Mucosa of stomach (tissue), 1 donor: ENCODE measurements around the gene ARHGAP42.

Experiments used
- H3K27me3 ChIP-seq: one replicate; pipeline ENCODE4 v1.7.0; 2013; ENCODE audit warnings: mild to moderate bottlenecking, low read length; ENCODE audit not compliant: control insufficient read depth, insufficient read depth
- H3K36me3 ChIP-seq: one replicate; pipeline ENCODE4 v1.7.0; 2013; ENCODE audit warnings: low read length; ENCODE audit not compliant: control insufficient read depth, insufficient read depth
- H3K4me1 ChIP-seq: one replicate; pipeline ENCODE4 v1.7.0; 2013; ENCODE audit warnings: mild to moderate bottlenecking, low read length; ENCODE audit not compliant: control insufficient read depth, insufficient read depth
- H3K4me3 ChIP-seq: one replicate; pipeline ENCODE4 v1.7.0; 2013; ENCODE audit warnings: low read length
- H3K9ac ChIP-seq: one replicate; pipeline ENCODE4 v1.7.0; 2013; ENCODE audit warnings: mild to moderate bottlenecking, low read length, moderate library complexity
- H3K9me3 ChIP-seq: one replicate; pipeline ENCODE4 v1.7.0; 2013; ENCODE audit warnings: mild to moderate bottlenecking, low read length, moderate library complexity; ENCODE audit not compliant: control insufficient read depth
- donor health status: Pancreatic carcinoma.

The ARHGAP42 gene

DNA sequence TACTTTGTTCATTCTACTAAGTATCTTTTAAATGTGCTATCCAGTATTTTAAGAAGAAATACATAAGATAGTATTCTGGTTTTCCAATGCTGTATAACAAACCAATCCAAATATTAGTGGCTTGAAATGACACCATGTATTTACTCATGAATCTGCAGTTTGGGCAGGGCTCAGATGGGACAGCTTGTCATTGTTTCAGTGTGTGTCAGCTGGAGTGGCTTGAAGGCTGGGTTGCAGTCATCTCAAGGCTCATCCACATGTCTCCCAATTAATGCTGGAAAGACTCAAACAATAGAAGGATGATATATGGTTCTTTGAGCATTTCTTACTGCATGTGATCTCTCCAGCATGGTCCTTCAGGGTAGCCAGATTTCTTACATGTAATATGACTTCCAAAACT, 146.2 kb downstream of the ARHGAP42 start:
- Histone ChIP-seq H3K4me1 (peaks cover 28% of the 10 kb centered on the region), H3K36me3 (no peaks in the 10 kb centered on the region), H3K4me3 (no peak overlapping the region), H3K9ac (no peak overlapping the region), H3K9me3 (no peaks in the 10 kb centered on the region), H3K27me3 (no peaks in the 10 kb centered on the region)

DNA sequence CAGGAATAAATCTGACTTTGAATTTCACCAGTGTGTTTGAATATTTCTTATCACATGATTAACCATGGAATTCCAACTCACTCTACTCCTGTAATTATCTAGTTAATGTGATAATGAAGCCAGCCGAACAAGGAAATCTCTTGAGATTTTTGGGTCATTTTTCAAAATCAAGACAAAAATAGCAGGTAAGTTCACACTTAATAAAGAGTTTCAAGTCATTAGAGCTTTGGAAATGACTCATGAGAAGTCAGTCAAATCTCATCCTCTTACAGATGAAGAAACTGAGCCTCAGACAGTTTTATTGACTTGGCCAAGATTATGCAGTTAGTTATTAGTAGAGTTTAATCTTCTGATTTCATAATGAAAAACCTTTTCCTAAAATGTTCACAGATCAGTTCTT, 148.8 kb downstream of the ARHGAP42 start:
- H3K4me1 ChIP-seq, result peaks cover 19% of the 10 kb centered on the region
- H3K36me3 ChIP-seq, result no peaks in the 10 kb centered on the region
- H3K9ac ChIP-seq, result no peak overlapping the region
- H3K27me3 ChIP-seq, result no peaks in the 10 kb centered on the region
- no peaks in the 10 kb centered on the region for H3K9me3 ChIP-seq
- H3K4me3 ChIP-seq, result no peak overlapping the region

DNA sequence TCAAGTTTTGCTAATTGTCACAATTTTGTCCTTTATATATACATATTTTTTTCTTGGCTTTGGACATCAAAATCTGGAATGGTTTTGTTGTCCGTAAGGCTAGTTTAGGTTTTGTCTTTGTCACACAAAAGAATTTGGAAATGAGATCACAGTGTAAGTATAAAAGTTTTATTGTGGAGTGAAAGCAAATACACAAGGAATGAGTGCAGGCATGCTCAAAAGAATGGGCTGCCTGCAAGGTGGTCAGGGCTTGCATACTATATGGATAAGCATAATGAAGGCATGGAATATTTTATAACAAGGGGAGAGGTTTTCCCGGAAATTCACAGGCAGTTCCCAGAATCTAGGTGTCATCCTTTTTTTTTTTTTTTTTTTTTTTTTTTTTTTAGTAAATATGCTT, 150.2 kb downstream of the ARHGAP42 start:
- H3K27me3 ChIP-seq, result no peaks in the 10 kb centered on the region

DNA sequence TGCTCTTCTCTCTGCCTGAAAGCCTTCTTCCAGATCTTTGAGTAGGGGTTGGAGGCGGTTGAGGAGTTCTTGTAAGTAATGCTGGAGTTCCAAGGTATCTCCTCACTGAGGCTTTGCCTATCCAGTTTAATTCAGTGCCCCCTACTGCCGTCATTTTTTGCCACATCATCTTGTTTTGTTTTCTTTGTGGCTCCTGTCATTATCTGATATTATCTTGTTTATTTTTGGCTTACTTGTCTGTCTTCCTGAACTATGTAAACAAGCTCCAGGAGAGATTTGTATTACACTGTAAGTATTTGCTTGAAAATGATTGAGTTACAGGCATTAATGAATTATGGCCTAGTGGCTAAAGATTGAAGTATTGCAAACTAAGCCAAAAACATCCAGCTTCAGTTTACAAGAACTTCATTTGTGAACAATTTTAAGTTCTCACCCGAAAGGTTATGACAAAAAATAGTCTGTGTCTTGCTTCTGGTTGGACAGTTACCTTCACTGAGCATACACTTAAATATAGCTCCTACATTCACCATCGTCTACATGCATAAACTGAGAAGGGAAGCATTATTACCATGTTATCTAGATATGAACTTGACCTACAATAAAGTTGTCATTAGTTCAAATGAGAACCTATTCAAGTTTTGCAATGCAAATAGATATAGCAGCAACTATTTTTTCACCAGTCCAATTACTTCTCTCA, 154.8 kb downstream of the ARHGAP42 start:
- no peak overlapping the region for H3K9ac ChIP-seq
- H3K27me3 ChIP-seq, result no peaks in the 10 kb centered on the region
- no peak overlapping the region for H3K4me3 ChIP-seq
- H3K4me1 ChIP-seq, result peaks cover 10% of the 10 kb centered on the region
- no peaks in the 10 kb centered on the region for H3K36me3 ChIP-seq
- H3K9me3 ChIP-seq, result no peaks in the 10 kb centered on the region

More for the DNA sequence above, 150.2 kb downstream of the ARHGAP42 start:
- H3K4me1 ChIP-seq, result peaks cover 20% of the 10 kb centered on the region
- H3K36me3 ChIP-seq, result no peaks in the 10 kb centered on the region
- no peak overlapping the region for H3K4me3 ChIP-seq
- no peaks in the 10 kb centered on the region for H3K9me3 ChIP-seq
- H3K9ac ChIP-seq, result no peak overlapping the region

DNA sequence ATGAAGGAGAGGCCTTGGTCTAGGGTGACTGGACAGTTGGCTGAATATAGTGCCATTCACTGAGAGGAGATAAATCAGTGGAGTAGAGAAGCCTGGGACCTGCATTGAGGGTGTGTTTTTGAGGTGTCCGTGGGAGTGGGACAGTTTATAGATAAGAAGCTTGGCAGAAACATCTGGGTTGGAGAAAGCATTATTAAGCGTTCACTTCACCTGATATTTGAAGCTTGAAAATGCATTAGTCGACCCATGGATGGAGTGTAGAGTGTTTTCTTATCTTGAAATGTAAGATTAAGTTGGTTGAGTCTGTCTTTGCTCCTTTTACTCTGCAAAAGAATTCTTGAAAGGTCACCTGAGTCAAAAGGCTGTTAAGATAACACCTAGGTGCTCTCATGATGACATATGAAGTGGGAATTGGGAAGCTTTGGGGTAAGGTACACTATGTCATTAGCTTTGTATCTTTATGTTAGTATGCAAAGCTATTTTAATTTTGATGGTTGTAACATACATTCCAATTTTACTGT, 160.7 kb downstream of the ARHGAP42 start:
- H3K9me3 ChIP-seq, result no peaks in the 10 kb centered on the region
- no peak overlapping the region for H3K4me3 ChIP-seq
- no peaks in the 10 kb centered on the region for H3K36me3 ChIP-seq
- no peak overlapping the region for H3K9ac ChIP-seq
- no peaks in the 10 kb centered on the region for H3K27me3 ChIP-seq
- H3K4me1 ChIP-seq, result peaks cover 6% of the 10 kb centered on the region

DNA sequence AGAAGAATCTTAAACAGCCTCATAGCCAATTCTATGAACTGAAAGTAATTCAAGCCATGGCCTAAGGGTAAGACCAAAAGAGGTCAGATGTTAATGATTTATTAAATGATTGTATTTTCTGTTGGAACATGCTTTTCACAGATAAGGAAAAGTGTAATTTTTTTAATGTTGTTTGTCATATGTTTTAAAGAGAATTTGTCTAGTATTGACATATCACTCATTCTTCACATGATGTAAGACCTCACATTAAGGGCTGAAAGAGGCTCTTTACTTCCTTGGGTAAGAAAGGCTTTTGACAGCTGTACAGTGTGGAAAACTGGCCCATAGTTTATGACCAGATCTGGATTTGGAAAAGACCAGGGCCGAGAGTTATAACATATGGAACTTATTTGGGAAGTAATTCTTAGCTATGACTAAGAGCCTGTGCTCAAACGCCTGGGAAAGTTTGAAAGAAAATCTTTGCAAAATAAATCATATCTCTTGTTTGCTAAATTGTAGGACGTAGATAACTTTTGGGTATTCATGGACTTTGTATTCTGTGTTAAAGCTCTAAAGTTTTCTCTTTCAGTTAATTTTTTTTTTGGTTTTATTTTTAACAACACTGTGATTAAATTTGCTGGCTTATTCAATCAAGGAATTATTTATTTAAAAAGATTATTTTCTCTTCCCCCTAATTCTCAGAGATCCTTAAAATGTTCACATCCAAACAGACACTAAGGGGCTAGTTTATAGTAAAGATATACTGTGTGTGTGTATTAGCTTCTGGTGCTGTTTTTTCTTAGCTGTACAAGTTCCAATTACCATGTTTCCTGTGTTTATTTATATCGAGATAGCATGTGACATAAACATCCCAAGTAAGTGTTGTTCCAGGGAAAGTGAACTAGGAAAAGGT, 162.2 kb downstream of the ARHGAP42 start:
- Histone ChIP-seq H3K9ac (peak overlapping the region; percentile 16), H3K4me3 (no peak overlapping the region), H3K27me3 (no peaks in the 10 kb centered on the region), H3K9me3 (no peaks in the 10 kb centered on the region), H3K4me1 (peaks cover 6% of the 10 kb centered on the region), H3K36me3 (no peaks in the 10 kb centered on the region)

DNA sequence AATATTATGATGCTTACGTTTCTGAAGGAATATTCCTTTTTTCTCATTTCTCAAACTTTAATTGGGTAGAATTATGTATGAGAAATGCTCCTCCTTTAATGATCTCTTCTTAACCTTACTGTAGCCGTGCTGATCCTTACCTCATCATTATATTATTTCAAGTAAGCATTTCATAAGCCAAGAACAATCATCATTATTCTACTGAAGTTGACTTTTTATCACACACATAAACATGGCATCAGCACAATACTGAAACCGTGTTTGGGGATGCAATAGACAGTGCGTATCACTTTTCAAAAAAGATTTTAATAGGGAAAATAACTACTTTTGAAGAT, 162.8 kb downstream of the ARHGAP42 start:
- H3K4me3 ChIP-seq, result no peak overlapping the region
- no peaks in the 10 kb centered on the region for H3K9me3 ChIP-seq
- no peaks in the 10 kb centered on the region for H3K27me3 ChIP-seq
- no peaks in the 10 kb centered on the region for H3K36me3 ChIP-seq
- peaks cover 6% of the 10 kb centered on the region for H3K4me1 ChIP-seq
- no peak overlapping the region for H3K9ac ChIP-seq

DNA sequence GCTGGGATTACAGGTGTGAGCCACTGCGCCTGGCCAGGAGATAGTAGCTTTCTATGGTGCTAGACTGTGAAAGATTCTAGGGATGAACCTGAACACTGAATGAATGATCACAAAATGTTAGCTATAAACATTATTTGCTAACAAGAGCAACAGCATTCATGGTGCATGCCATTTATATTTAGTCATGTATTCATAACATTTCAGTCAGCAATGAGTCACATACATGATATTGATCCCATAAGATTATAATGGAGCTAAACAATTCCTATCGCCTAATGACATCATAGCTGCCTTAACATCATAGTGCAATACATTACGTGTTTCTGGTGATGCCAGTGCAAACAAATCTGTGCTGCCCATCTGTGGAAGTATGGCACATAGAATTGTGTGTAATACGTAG, 164.1 kb downstream of the ARHGAP42 start:
- H3K4me3 ChIP-seq, result no peak overlapping the region
- peaks cover 6% of the 10 kb centered on the region for H3K4me1 ChIP-seq
- no peak overlapping the region for H3K9ac ChIP-seq
- H3K9me3 ChIP-seq, result no peaks in the 10 kb centered on the region
- no peaks in the 10 kb centered on the region for H3K27me3 ChIP-seq
- no peaks in the 10 kb centered on the region for H3K36me3 ChIP-seq

DNA sequence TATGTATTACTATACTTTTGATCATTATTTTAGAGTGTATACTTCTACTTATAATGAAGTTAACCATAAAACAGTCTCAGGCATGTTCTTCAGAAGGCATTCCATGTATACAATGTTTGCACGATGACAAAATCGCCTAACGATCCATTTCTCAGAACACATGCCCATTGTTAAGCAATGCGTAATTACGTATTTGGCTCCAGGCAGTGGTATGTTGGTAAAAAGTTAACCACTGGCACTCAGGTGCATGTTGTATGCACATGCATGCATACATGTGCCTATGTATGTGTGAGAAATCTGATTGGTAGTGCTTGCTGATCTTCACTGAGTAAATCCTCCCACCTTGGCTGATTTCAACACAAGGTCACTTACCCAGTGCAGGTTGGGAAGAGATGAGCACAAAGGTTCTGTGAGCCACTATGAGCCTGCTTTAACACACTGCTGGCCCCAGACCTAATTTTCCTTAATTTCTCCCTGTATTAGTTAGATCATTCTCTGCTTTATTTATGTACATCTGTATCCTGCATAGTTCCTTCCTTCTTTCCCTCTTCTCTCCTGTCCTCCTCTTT, 164.6 kb downstream of the ARHGAP42 start:
- Histone ChIP-seq H3K36me3 (no peaks in the 10 kb centered on the region), H3K4me1 (peaks cover 6% of the 10 kb centered on the region), H3K4me3 (no peak overlapping the region), H3K27me3 (no peaks in the 10 kb centered on the region), H3K9me3 (no peaks in the 10 kb centered on the region), H3K9ac (no peak overlapping the region)

DNA sequence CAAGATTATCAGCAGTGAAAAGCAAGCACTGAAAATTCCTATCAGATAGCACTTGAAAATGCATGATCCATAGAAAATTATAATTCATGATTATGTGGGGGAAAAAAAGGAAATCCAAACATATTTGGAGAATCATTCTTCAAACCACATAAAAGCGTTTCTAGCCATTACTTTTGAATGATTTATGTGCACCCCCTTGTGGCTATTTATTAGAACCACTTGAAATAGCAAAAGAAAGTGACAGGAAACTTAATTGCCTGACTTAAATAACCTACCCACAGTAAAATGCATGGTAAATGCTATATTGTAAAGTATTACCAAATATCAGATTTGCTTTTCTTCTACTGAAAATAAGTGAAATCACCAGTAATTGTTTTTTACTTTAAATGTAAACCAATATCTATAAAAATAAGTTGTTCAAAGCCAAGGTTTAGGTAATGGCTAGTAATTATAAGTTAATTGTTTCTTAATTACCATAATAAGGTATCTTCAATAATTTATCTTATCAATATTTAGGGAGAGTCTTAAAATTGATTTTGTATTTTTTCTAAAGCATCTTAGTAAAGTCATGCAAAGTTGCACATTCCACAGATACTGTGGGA, 168.5 kb downstream of the ARHGAP42 start:
- Histone ChIP-seq H3K4me1 (peaks cover 10% of the 10 kb centered on the region), H3K36me3 (no peaks in the 10 kb centered on the region), H3K9ac (no peak overlapping the region), H3K27me3 (no peaks in the 10 kb centered on the region), H3K9me3 (no peaks in the 10 kb centered on the region), H3K4me3 (no peak overlapping the region)

DNA sequence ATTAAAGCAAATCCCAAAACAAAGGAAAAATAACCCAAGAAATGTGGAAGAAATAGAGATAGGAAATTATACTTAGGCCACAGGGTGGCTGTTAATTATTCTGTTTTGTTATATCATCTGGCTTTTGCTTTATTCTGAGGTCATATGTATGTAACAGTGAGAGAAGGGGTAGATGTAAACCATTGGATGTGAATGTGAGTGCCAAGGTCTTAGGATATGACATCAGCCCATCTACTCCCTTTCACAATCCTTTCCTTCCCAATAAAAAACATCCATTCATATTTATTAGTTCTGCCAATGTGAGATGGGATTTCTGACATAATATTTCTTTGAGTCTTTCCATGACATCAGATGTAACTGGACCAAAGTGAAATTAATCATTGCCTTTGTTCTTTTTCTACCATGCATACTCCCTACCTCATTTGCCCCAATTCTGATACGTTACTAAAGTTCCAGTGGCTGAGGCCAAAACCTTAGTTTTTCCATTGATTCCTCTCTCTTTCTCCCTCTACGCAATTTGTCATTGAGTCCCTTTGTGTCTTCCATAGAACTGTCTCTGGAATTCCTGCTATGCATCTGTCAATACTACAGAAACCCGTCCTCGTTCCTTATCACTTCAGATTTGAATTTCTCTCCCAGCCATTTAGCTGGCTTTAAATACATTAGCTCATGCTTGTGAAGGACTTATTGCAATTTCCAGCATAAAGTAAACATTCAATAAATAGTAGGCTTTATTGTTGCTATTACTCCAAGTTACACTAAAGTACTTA, 170.3 kb downstream of the ARHGAP42 start:
- peaks cover 20% of the 10 kb centered on the region for H3K4me1 ChIP-seq
- H3K27me3 ChIP-seq, result no peaks in the 10 kb centered on the region
- H3K9ac ChIP-seq, result no peak overlapping the region
- H3K9me3 ChIP-seq, result no peaks in the 10 kb centered on the region
- H3K4me3 ChIP-seq, result no peak overlapping the region
- no peaks in the 10 kb centered on the region for H3K36me3 ChIP-seq
